Middle frontal gyrus (tissue), 1 donor: ENCODE data around the gene FOLR3.
"Not testable (repeated sequence)": the region's sequence is repeated elsewhere in the genome, so short reads cannot be mapped to it uniquely, and the experiment has no call there.

Experiments used
- DNase-seq: peaks from one replicate; pipeline ENCODE4 v3.0.0-alpha.2; 2015; ENCODE audit warnings: low spot score; ENCODE audit errors: extremely low spot score

Gene FOLR3

DNA sequence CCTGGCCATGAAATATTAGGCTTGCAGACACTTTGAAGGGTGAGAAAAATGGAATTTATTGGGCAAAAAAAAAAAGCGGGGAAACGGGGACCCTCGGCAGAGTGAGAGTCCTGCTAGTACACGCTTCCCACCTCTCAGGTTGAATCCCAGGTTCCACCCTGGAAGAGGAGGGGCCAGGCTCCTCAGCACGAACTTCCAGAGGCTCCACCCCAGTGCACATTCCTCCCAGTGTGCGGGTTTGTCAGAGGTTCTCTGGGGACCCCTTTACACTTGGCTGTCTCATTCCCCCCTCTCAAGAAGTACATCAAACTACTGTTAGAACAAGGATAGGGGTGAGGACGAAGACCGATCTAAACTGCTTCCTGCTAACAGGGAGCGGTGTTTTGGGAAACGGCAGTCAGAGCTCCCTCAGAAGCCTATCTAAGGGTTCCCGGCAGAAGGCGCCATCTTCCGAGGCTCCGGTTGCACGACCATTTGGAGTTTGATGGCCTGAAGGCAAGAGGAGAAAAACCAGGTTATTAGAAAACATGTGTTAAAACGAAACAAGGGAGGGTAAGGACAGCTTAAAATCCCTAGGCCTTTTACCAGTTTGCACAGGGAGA is 27.5 kb downstream of the FOLR3 start:
- DNase-seq = no peak

DNA sequence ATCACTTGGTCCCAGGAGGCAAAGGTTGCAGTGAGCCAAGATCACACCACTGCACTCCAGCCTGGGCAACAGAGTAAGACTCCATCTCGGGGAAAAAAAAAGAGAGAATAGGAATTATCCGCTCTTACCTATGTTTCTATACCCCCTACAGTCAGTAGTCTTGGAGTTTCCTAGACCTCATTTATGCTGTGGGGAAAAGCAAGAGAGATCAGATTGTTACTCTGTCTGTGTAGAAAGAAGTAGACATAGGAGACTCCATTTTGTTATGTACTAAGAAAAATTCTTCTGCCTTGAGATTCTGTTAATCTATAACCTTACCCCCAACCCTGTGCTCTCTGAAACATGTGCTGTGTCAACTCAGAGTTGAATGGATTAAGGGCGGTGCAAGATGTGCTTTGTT is 28.7 kb downstream of the FOLR3 start:
- not testable (repeated sequence) for DNase-seq

DNA sequence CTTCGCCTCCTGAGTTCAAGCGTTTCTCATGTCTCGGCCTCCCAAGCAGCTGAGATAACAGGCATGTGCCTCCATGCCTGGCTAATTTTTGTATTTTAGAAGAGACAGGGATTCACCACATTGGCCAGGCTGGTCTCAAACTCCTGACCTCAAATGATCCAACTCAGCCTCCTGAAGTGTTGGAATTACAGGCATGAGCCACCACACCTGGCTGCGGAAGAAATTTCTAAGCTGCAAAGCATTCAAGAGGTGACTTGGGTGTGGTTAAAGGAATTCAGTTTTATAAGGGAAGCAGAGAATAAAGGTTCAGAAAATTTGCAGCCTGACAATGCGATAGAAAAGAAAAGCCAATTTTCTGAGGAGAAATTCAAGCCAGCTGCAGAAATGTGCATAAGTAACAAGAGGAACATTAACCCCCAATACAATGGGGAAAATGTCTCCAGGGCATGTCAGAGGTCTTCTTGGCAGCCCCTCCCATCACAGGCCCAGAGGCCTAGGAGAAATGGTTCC is 33.6 kb downstream of the FOLR3 start:
- not testable (repeated sequence) for DNase-seq

DNA sequence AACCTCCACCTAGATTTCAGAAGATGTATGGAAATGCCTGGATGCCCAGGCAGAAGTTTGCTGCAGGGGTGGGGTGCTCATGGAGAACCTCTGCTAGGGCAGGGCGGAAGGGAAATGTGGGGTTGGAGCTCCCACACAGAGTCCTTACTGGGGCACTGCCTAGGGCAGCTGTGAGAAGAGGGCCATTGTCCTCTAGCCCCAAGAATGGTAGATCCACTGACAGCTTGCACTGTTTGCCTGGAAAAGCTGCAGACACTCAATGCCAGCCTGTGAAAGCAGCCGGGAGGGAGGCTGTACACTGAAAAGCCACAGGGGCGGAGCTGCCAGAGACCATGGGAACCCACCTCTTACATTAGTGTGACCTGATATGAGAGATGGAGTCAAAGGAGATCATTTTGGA is 34.2 kb downstream of the FOLR3 start:
- DNase-seq = not testable (repeated sequence)

DNA sequence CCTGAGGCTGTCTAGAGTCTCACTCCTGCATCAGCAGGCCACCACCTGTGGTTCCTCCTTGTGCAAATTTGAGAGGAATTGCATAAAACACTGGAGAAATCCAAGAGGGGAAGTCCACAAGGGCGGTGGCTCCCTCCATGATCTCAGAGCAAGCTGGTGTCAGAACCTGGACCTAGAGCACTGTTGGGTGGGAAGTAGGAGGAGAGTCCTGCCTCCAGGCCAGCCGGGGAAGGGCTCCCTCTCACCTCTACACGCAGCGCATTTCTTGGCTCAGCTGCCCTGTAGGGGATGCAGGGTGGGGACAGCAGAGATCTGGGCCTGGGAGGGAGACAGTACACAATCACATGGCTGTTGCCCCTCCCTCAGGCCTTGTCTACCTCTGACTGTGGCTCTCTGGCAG is 36.5 kb downstream of the FOLR3 start:
- not testable (repeated sequence) for DNase-seq

DNA sequence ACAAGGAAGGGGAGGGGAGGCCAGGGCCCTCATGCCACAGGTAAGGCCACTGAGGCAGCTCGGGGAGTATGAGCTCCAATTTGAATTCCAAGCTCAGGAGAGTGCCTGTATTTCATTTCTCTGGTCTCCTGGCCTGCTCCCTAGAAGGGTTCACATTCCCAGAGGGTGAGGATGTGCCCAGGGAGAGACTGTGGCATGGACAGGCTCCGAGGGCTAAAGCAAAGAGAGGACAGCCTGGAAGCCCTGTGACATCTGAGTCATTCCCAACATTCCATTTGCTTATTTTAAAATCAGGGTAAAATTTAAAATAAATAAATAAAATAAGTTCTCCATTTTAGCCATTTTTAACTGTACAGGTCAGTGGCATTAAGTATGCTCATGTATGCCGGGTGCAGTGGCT is 37.8 kb downstream of the FOLR3 start:
- no peak for DNase-seq

DNA sequence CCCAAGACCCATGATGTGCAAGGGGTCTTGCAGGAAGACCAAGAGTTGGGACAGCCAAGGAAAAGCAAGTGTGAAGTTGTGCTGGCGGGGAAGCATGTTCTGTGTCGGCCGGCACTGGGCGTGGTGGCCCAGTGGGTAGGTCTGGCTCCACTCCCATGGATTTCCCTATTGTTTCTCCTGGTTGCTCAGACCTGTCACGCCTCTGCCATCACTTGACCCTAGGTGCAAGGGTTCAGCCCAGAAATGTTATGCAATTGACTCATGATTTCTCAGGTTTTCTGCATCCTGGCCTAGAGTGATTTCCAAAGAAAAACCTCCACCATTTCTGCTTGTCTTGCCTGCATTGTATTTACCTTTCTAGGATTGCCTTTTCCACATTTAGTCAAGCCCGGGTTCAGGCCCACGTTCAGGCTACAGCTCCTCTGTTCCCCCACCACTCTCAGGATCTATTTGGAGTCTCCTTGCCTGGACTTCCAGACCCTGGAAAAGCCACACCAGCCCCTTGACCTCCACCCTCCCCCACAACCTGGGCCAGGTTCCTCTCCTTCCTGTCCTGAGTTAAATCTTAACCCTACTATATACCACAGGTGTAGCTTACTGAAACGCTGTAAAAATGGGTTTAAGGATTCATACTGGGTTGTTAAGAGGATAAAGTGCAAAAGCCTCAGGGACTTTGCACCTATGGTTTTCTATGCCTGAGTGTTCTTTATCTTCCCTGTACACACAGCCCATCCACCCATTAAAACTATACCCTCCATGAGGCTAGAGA is 39.0 kb downstream of the FOLR3 start:
- no peak for DNase-seq

DNA sequence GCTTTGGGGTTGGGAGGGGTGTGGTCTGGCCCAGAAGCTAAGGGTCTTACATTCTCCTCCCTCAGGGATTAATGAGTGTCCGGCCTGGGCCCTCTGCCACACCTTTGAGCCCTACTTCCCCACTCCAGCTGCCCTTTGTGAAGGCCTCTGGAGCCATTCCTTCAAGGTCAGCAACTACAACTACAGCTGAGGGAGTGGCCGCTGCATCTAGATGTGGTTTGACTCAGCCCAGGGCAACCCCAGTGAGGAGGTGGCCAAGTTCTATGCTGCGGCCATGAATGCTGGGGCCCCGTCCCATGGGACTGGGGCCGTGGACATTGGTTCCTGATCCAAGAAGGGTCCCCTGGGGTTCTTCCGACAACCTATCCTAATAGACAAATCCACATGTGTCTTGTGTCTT is 42.1 kb downstream of the FOLR3 start:
- no peak for DNase-seq

DNA sequence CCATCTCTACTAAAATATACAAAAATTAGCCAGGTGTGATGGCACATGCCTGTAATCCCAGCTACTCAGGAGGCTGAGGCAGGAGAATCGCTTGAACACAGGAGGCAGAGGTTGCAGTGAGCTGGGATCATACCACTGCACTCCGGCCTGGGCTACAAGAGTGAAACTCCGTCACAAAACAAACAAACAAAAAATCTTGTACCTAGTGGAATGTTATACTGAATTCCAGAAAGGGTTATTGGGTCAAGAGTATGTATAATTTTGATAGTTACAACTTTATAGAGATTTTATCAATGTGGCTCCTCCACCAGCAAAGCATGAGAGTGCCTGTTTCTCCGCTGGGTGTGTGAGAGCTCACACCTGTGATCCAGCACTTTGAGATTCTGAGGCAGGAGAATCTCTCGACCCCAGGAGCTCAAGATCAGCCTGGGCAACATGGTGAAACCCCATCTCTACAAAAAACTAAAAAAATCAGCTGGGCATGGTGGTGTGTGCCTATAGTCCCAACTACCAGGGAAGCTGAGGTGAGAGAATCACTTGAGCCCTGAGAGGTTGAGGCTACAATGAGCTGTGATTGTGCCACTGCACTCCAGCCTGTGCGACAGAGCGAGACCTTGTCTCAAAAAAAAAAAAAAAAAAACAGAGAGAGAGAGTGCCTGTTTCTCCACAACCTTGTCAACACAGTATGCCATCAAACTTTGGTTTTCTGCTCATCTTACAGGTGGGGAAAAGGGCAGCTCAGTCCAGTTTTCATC is 43.7 kb downstream of the FOLR3 start:
- no peak for DNase-seq

DNA sequence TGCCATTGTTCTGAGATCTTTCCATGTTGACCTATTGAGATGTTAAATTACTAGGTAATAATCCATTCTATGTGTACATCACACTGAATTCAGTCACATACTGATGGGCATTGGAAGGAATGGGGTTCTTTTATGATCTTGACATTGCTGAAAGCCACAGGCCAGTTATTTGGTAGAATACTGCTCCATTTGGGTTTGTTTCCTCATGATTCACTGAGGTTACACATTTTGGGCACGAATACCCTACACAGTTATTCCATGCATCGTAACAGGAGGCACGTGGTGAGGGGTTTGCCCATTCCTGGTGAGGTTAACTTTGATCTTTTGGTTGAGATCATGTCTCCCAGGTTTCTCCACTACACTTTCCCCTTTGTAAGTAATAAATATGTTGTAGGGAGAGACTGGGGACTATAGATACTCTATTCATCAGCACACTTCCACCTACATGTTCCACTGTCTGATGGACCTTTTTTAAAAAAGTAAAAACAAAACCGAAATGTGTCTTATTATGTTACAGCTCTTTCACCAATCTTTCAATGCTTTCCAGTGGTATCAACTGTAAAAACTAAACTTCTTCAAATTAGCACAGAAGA is 44.4 kb downstream of the FOLR3 start:
- DNase-seq = no peak

DNA sequence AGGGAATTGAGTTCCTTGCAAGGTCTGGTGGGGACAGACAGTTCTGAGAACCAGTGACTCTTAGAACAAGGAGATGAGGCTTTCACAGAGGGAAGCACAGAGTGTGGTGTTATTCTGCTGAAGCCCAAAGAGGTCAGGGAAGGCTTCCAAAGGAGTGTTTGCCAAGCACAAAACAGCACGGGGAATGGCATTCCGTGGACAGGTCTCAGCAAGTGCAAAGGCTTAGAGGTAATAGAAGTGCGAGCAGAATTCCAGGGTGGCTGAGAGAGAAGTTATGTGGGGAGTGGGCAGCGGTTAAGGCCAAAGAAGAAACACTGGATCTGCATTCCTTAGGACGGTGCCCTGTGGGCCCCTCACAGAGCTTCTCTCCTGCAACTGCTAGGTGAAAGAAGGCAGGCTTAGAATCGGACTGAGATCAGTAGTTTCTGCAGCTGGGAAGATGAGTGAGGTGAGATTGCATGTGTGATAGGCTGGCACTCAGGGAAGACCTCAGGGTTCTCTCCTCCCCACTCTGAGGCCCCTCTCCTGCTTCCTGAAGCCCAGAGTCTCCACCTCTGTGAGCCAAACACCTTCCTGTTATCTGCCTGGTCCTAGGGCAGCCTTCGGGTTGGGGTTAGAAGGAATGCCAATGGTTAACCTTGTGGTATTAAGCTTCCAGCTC is 45.5 kb downstream of the FOLR3 start:
- not testable (repeated sequence) for DNase-seq

DNA sequence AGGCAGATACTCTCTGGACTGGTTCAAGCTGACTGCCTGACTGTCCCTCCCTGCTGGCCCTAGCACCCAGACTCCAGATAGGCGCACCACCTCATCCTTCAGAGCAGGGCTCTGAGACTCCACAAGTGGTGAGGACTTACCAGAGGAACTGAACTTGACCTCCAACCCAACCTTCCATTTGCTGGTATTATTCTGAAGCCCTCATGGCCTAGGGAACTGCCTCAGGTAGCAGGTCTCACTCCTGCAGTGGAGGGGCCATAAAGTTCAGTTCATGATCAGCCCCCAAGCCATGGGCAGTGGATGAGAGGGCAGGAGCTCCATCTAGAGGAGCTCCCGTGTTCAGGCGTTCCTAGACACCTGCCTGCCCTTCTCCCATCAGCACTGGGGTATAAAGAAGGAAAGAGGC is 46.0 kb downstream of the FOLR3 start:
- DNase-seq = not testable (repeated sequence)

DNA sequence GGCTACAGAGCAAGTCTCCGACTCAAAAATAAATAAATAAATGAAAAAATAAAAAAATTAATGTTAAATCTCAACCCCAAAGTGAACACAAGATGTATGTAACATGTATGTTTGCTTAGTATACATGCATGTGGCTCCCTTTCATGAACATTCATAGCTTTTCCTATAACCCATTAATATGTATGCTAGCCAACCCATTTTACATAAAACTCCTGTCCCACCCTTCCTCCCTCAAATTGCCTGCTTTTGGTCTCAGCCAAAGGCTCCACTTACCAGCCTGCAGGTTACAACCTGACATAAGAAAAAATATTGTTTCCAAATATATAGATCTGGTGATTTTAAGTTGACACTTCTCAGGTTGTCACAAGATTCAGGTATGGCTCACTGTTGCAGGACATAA is 52.7 kb downstream of the FOLR3 start:
- no peak for DNase-seq
